GM18867 (cell line): Measurements from ENCODE around the gene TBXAS1.

Experiments used
- ATAC-seq: cut with Tn5 transposase; IDR thresholded peaks from one replicate; pipeline ENCODE4 v1.9.1; 2021; ENCODE audit warnings: mild to moderate bottlenecking, moderate library complexity; ENCODE audit not compliant: unreplicated experiment

The TBXAS1 gene

DNA sequence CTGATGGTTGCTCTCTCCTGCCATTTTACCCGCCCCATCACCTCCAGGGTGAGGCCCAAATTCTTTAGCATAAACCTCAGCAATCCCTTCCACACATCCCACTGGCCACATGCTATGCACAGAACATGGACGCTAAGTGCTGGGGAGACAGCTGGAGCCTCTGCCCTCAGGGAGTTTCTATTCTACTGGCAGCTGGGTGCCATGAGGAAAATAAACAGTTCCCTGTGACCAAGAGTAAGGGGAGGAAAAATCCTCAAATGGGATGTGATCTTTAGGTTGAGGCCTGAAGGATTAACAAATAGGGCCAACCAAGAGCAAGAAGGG, 232.5 kb downstream of the TBXAS1 start:
- ATAC-seq, result no peak

GRCh38 chr7:140062118-140062527, 233.1 kb downstream of the TBXAS1 start:
- peak; percentile 32 for ATAC-seq

- ATAC-seq, result peak; percentile 94
Observed at GRCh38 chr7:140062528-140063299, 233.7 kb downstream of the TBXAS1 start, which contains the start of gene PARP12. Gene PARP12 (minus strand): TSS chr7:140062951. CDS start chr7:140062847, 104 bp downstream.

GRCh38 chr7:140067052-140067451, 238.0 kb downstream of the TBXAS1 start:
- no peak for ATAC-seq

- no peak for ATAC-seq
Observed at GRCh38 chr7:140068033-140068432, 239.0 kb downstream of the TBXAS1 start.

DNA sequence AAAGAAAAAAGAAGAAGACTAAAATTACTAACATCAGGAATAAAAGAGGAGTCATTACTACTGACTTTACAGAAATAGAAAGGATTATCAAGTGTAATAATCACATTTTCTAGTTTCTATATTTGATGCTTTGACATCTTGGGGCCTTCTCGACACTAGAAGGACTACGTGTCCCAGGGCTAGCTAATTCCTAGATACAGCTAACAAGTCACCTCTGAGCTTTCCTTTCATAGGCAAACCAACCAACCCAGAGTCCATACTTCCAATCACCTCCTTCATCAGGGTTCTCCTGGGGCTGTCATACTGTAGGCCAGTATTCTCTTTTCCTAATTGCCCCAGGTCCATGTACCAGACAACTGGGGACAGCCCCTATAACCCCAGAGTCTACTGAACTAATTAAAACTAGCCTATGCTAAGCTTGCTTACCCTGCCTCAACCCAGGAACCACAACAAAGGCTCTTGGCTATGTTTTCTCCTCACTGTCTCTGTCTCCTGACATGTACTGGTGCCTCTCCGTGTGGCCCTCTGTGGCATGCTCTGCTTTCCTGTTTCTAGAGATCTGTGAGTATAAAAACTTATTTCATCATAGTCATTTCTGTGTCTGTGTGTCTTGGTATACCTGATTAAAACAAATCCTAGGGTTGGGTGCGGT, 240.4 kb downstream of the TBXAS1 start:
- ATAC-seq, result no peak
